Left ventricle myocardium inferior (tissue), 1 donor: ENCODE measurements around the gene ICAM4. TPM values are rescaled to one million over a fixed set of nuclear protein-coding genes. Genes with fewer than 3 reads are reported as not detected.

Source experiments
- DNase-seq: peaks from one replicate; pipeline ENCODE4 v3.0.0-alpha.2; 2020
- H3K27ac ChIP-seq: fragments of 200-600 bp; replicated peaks from 2 replicates; pipeline ENCODE4 v1.8.0; 2021
- H3K27me3 ChIP-seq: fragments of 200-600 bp; 2 replicates; pipeline ENCODE4 v1.8.0; 2021; ENCODE audit warnings: low read depth
- H3K36me3 ChIP-seq: fragments of 200-600 bp; 2 replicates; pipeline ENCODE4 v1.8.0; 2021
- H3K4me1 ChIP-seq: fragments of 200-600 bp; 2 replicates; pipeline ENCODE4 v1.8.0; 2021
- H3K4me3 ChIP-seq: fragments of 200-600 bp; 2 replicates; pipeline ENCODE4 v1.8.0; 2021; ENCODE audit warnings: mild to moderate bottlenecking, moderate library complexity
- H3K9me3 ChIP-seq: fragments of 200-600 bp; replicated peaks from 2 replicates; pipeline ENCODE4 v1.8.0; 2021
- CTCF ChIP-seq: fragments of 200-600 bp; IDR thresholded peaks from 2 replicates; pipeline ENCODE4 v1.8.0; 2021; ENCODE audit warnings: antibody characterized with exemption, mild to moderate bottlenecking, borderline replicate concordance
- intact Hi-C: fragments of 100-400 bp; cut with micrococcal nuclease; formaldehyde crosslinking; loops from one replicate; pipeline ENCODE4 v1.11.0; 2022
- total RNA-seq: library from RNA; stranded (reverse); fragmentation: NEBNext Ultra II Directional; extraction: Animal tissue kit (Norgen Biotek cat#: 25700); gene quantifications from one replicate; pipeline ENCODE4 v1.2.1, GENCODE V29; 2021
- donor health status: DM: no; HTN: yes; CAD: no; lungs with severe emphysema.

Gene ICAM4
- total RNA-seq, 1 donor from 2014 or later, result 0.36 TPM

- Histone ChIP-seq H3K27me3 (no peaks in the 10 kb centered on the region), H3K27ac (no peak overlapping the region), H3K9me3 (no peaks in the 10 kb centered on the region), H3K4me3 (no peak overlapping the region), H3K36me3 (peaks cover 58% of the 10 kb centered on the region), H3K4me1 (peaks cover 19% of the 10 kb centered on the region)
- DNase-seq, result no peak
- intact Hi-C loops, result no loop called here
- TF ChIP-seq CTCF, result no peak
Measured at GRCh38 chr19:10317045-10317856, 30.5 kb downstream of the ICAM4 start.

GRCh38 chr19:10317857-10318462 lies 31.2 kb downstream of the ICAM4 start:
- Histone ChIP-seq H3K27me3 (no peaks in the 10 kb centered on the region), H3K27ac (no peak overlapping the region), H3K9me3 (no peaks in the 10 kb centered on the region), H3K4me3 (no peak overlapping the region), H3K4me1 (peaks cover 19% of the 10 kb centered on the region), H3K36me3 (peaks cover 65% of the 10 kb centered on the region)
- no peak for DNase-seq
- intact Hi-C loops, result no loop called here
- no peak for TF ChIP-seq CTCF

- no peaks in the 10 kb centered on the region for H3K27me3 ChIP-seq
- intact Hi-C loops, result no loop called here
- no peak for TF ChIP-seq CTCF
- no peak overlapping the region for H3K4me3 ChIP-seq
- DNase-seq, result no peak
- no peak overlapping the region for H3K27ac ChIP-seq
- H3K9me3 ChIP-seq, result no peaks in the 10 kb centered on the region
- peaks cover 19% of the 10 kb centered on the region for H3K4me1 ChIP-seq
- peaks cover 76% of the 10 kb centered on the region for H3K36me3 ChIP-seq
Measured at GRCh38 chr19:10318807-10319682, 32.3 kb downstream of the ICAM4 start.

- H3K9me3 ChIP-seq, result no peaks in the 10 kb centered on the region
- H3K4me3 ChIP-seq, result no peak overlapping the region
- H3K4me1 ChIP-seq, result peaks cover 8% of the 10 kb centered on the region
- no peak for DNase-seq
- H3K27me3 ChIP-seq, result no peaks in the 10 kb centered on the region
- no peak for TF ChIP-seq CTCF
- intact Hi-C loops, result no loop called here
- peaks cover 93% of the 10 kb centered on the region for H3K36me3 ChIP-seq
- H3K27ac ChIP-seq, result no peak overlapping the region
Measured at GRCh38 chr19:10320602-10321416, 34.1 kb downstream of the ICAM4 start.

GRCh38 chr19:10321417-10321797 lies 34.7 kb downstream of the ICAM4 start:
- H3K9me3 ChIP-seq, result no peaks in the 10 kb centered on the region
- intact Hi-C loops, result no loop called here
- H3K4me1 ChIP-seq, result peaks cover 2% of the 10 kb centered on the region
- DNase-seq, result no peak
- H3K27me3 ChIP-seq, result no peaks in the 10 kb centered on the region
- H3K27ac ChIP-seq, result no peak overlapping the region
- peaks cover 99% of the 10 kb centered on the region for H3K36me3 ChIP-seq
- no peak for TF ChIP-seq CTCF
- no peak overlapping the region for H3K4me3 ChIP-seq
